Endothelial cell of coronary artery (primary cell): ENCODE measurements around the gene SERPINA5. TPM values are rescaled to one million over a fixed set of nuclear protein-coding genes. Genes with fewer than 3 reads are reported as not detected.

Experiments used
- total RNA-seq: library from RNA; depleted of rRNA; stranded (reverse); fragments of >200 nt; gene quantifications from 2 replicates; pipeline ENCODE4 v1.2.3, GENCODE V29; 2014

Gene SERPINA5
- total RNA-seq = 1.2 and 3.3 TPM in 2 replicates

GRCh38 chr14:94581127-94581999 lies at the start of gene SERPINA5:
Gene SERPINA5 (plus strand): TSS chr14:94581426. CDS start chr14:94587363, 5,937 bp downstream.

GRCh38 chr14:94560751-94561655 lies 20.2 kb upstream of the SERPINA5 start, which contains the start of gene SERPINA4:
Gene SERPINA4 (plus strand): TSS chr14:94561442. CDS start chr14:94563483, 2,041 bp downstream.

GRCh38 chr14:94612174-94612573 lies 30.9 kb downstream of the SERPINA5 start, which contains the start of gene SERPINA3:
Gene SERPINA3 (plus strand): TSS chr14:94612391. CDS start chr14:94614442, 2,051 bp downstream.

Other genes starting within 250 kb of the SERPINA5 start
- not detected in 2 replicates for gene SERPINA2, start 214.7 kb upstream of the SERPINA5 start, total RNA-seq
- gene SERPINA1, start 192.8 kb upstream of the SERPINA5 start, total RNA-seq = not detected in 2 replicates
- gene SERPINA11, start 128.6 kb upstream of the SERPINA5 start, total RNA-seq = not detected in 2 replicates
- 0.09 TPM in 1 of 2 replicates, not detected in the other for gene SERPINA9, start 105.2 kb upstream of the SERPINA5 start, total RNA-seq
- not detected in 2 replicates for gene SERPINA12, start 72.0 kb upstream of the SERPINA5 start, total RNA-seq
- not detected in 2 replicates for gene SERPINA4, start 20.0 kb upstream of the SERPINA5 start, total RNA-seq
- 0.18 and 36.9 TPM in 2 replicates for gene SERPINA3, start 31.0 kb downstream of the SERPINA5 start, total RNA-seq
- gene GSC, start 188.7 kb downstream of the SERPINA5 start, total RNA-seq = 0.09 TPM in 1 of 2 replicates, not detected in the other